NB4 (cell line): ENCODE data around the gene GTPBP2.

Experiments used
- CTCF ChIP-seq: IDR thresholded peaks from one replicate; pipeline ENCODE4 v1.5.1; 2012; ENCODE audit warnings: low read depth, low read length
- MAX ChIP-seq: IDR thresholded peaks from 2 replicates; pipeline ENCODE4 v1.6.1; 2011; ENCODE audit warnings: low read depth, low read length
- POLR2A ChIP-seq: IDR thresholded peaks from 2 replicates; pipeline ENCODE4 v1.6.1; 2011; ENCODE audit warnings: mild to moderate bottlenecking; ENCODE audit not compliant: insufficient read length; ENCODE audit errors: extremely low read depth

- TF ChIP-seq POLR2A (no peak), MAX (no peak), CTCF (no peak)
Observed at GRCh38 chr6:43600595-43600994, 28.5 kb downstream of the GTPBP2 start.
